ENCODE measurements around the gene SSBP2. TPM values are rescaled to one million over a fixed set of nuclear protein-coding genes. Genes with fewer than 3 reads are reported as not detected.

SSBP2 gene
- total RNA-seq, 1 donor from 2014 or later = 85.2 TPM

- Mint-ChIP-seq H3K4me1 (ENCODE audit: unreplicated experiment) (peaks cover 19% of the 10 kb centered on the region), H3K4me3 (peak overlapping the region; percentile 66)
Observed at GRCh38 chr5:81788329-81788728, 37.4 kb upstream of the SSBP2 start.

GRCh38 chr5:81787474-81788242, 36.8 kb upstream of the SSBP2 start:
- Mint-ChIP-seq H3K4me1 (ENCODE audit: unreplicated experiment) (peaks cover 26% of the 10 kb centered on the region), H3K9me3 (peaks cover 5% of the 10 kb centered on the region), H3K27me3 (no peaks in the 10 kb centered on the region), H3K27ac (peak overlapping the region; percentile 64), H3K36me3 (peaks cover 3% of the 10 kb centered on the region), H3K4me3 (peak overlapping the region; percentile 66)
- no peak for DNase-seq (ENCODE audit: extremely low spot score, unreplicated experiment)
- TF ChIP-seq CTCF (conservative IDR thresholded peaks at IDR 0.05) = no peak

More at GRCh38 chr5:81788329-81788728, 37.4 kb upstream of the SSBP2 start:
- peak overlapping the region; percentile 64 for H3K27ac Mint-ChIP-seq
- TF ChIP-seq CTCF (conservative IDR thresholded peaks at IDR 0.05) = no peak
- no peak for DNase-seq (ENCODE audit: extremely low spot score, unreplicated experiment)
- peaks cover 5% of the 10 kb centered on the region for H3K9me3 Mint-ChIP-seq
- H3K36me3 Mint-ChIP-seq = peaks cover 3% of the 10 kb centered on the region
- no peaks in the 10 kb centered on the region for H3K27me3 Mint-ChIP-seq

GRCh38 chr5:81786991-81787390, 36.1 kb upstream of the SSBP2 start:
- DNase-seq (ENCODE audit: extremely low spot score, unreplicated experiment) = no peak
- Mint-ChIP-seq H3K36me3 (peaks cover 3% of the 10 kb centered on the region), H3K27me3 (no peaks in the 10 kb centered on the region), H3K9me3 (peaks cover 5% of the 10 kb centered on the region), H3K4me1 (ENCODE audit: unreplicated experiment) (peaks cover 26% of the 10 kb centered on the region), H3K27ac (peak overlapping the region; percentile 64), H3K4me3 (peak overlapping the region; percentile 57)
- TF ChIP-seq CTCF (conservative IDR thresholded peaks at IDR 0.05) = no peak

- H3K4me1 Mint-ChIP-seq (ENCODE audit: unreplicated experiment) = peaks cover 26% of the 10 kb centered on the region
- H3K9me3 Mint-ChIP-seq = peaks cover 5% of the 10 kb centered on the region
- DNase-seq (ENCODE audit: extremely low spot score, unreplicated experiment) = no peak
- H3K27ac Mint-ChIP-seq = no peak overlapping the region
- H3K36me3 Mint-ChIP-seq = peaks cover 3% of the 10 kb centered on the region
- TF ChIP-seq CTCF (conservative IDR thresholded peaks at IDR 0.05) = no peak
- H3K4me3 Mint-ChIP-seq = no peak overlapping the region
- H3K27me3 Mint-ChIP-seq = no peaks in the 10 kb centered on the region
Observed at GRCh38 chr5:81786496-81786895, 35.6 kb upstream of the SSBP2 start.

- Mint-ChIP-seq H3K4me1 (ENCODE audit: unreplicated experiment) (peaks cover 26% of the 10 kb centered on the region), H3K36me3 (peaks cover 3% of the 10 kb centered on the region), H3K4me3 (no peak overlapping the region), H3K27me3 (no peaks in the 10 kb centered on the region), H3K27ac (no peak overlapping the region), H3K9me3 (peaks cover 5% of the 10 kb centered on the region)
- DNase-seq (ENCODE audit: extremely low spot score, unreplicated experiment) = no peak
- no peak for TF ChIP-seq CTCF (conservative IDR thresholded peaks at IDR 0.05)
Observed at GRCh38 chr5:81785322-81785721, 34.4 kb upstream of the SSBP2 start.
